ENCODE measurements around the gene ZNF462.

Gene ZNF462

DNA sequence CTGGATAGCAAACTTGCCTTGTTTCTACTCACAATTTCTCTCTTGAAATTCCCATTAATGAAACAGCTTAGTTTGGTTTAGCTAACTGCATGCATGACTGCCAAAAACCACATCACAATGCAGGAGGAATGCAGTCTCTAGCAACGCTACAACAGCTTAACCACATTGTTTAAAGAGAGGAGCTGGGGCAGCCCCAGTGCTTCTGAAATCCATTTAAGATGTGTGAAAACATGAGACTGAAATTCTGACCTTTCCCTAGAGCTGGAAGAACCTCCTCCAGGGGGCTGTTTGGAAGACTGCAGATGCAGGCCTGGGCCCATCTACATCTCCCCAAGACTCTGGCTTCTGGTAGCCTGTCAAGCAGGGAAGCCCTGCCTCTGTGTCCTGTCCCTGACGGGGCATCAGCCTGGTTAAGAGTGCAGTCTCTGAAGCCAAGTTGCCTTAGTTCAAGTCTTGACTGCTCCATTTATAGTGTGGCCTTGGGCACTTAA lies 157.1 kb downstream of the ZNF462 start:
- no peak for DNase-seq

DNA sequence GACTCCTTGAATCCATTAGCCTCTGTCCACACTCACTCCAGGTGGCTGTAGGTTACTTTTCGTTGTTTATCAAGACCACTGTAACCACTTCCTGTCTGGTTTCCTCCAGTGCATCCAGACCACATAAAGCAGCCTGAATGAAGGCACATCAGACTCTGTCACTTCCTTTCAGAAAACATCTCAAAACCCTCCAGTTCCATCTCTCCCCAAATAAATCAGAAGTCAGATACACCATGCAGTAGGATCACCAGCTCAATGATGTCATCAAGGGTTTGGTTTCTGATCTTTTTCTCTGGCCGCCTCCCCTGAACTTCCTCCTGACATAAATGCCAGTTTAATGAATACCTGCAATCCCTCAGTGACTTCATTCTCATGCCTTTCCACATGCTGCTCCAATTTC lies 161.2 kb downstream of the ZNF462 start:
- no peak for DNase-seq

DNA sequence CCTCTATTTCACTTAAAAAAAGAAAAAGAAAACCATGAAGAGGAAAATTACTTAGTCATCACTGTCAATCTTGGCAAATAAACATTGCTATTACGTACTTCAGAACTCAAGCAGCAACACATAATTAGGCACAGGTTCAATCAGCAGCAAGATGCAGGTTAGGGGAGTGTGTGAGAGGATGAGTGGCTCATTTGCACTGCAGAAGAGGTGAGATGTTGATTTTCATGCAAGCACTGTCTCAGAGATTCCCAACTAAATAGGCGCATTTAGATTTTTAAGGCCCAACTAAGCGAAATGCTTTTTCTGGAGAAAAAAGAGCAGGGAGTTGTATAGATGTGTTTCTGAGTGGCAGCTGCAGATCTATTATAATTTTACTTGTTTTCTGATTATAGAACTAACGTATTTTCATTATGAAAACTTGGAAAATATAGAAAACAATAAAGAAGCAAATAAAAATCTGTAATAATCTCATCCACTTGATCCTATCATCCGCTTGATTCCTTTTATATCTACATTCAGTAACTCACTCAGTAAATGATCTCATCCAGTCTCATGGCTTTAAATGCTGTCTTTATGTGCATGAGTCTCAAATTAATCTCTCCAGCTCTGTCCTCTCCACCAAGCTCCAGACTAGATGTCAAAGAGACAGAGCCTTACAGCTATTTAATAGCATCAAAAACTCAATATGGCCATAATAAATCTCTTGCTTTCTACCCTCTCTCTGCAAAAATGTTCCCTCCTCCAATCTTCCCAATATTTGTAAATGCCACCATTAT lies 162.5 kb downstream of the ZNF462 start:
- DNase-seq = no peak

DNA sequence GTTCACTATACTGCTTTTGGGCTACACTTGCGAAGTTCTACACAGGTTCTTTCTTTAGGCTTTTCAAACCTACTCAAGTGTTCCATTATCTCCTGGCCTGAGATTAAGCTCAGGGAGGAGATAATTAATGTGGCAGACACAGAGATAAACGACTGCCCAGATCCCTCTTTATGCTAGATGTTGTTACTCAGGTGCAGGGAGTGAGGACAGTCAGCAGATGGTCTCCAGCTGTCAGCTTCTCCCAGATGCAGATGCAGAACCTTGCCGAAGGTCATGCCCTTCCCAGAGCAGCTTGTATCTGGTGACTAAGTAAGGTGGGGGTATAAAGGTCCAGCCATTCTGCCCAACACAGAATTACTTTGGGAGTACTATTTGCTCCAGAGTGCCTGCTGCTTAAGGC lies 166.2 kb downstream of the ZNF462 start:
- DNase-seq = no peak

DNA sequence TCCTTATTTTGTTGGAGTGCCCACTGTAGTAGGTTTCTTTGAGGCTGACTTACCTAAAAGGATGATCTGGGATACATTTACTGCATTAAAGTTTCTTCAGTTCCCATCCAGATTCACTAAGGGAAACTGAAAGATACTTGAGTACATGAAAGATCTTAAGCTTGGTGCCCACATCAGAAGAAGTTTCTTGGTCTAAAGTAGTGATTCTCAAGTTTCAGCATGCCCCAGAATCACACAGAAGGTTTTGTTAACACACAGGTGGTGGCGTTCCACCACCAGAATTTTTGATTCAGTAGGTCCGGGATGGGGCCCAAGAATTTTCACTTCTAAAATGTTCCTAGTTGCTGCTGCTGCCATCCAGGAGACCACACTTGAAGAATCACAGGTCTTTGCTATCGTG lies 171.0 kb downstream of the ZNF462 start:
- DNase-seq = no peak

DNA sequence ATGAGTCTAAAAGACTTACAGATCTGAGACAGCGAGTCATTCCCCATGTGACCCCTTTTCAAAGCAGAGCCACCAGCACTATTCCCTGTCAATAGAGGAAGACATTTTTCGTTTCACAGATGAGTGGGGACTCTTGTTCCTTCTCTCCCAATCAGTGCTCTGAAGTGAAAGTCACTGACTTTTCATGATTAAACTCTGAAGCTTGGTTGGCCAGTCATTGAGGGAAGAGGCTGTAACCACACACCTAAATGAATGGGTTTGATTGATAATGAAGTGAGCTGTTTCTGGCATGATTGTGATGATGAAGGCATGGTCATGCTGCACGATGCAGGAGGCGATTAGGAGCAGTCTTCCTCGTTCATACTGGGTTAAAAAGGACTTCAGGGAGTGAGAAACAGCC lies 171.9 kb downstream of the ZNF462 start:
- no peak for DNase-seq

DNA sequence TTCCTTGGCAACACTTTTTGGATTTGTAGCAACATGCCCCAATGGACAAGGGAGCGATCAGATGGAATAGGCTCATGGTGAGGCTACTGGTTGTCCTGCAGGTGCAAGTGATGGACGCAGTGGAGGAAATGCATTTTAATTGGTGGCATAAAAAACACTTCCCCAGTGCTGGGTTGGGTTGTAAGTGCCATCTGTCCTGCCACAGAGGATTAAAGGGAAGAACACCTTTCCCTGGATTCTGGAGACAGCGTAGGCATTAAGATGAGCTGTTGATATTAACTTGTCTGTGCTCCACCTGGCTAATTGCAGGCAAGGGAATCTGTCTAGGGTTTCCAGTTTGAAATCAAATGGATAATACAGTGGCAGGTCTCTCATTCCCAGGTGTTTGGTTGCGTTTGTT lies 173.4 kb downstream of the ZNF462 start:
- DNase-seq = no peak

DNA sequence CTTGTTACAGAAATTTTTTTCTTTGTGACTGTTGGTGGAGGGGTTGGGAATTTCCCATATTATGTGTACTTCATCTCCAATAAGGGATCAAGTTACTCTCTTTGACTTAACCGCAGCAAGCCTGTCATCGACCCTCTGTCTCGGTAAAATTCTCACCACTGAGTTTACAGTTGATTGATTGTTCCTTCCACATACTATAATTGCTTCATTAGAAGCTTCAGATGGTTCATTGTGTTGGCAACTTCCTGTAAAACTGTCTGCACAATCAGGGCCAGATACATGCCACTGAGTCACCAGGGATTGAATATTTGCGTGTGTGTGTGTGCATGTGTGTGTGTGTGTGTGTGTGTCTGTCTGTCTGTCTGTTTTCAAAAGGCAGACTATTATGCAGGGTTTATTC lies 176.6 kb downstream of the ZNF462 start:
- DNase-seq = no peak

DNA sequence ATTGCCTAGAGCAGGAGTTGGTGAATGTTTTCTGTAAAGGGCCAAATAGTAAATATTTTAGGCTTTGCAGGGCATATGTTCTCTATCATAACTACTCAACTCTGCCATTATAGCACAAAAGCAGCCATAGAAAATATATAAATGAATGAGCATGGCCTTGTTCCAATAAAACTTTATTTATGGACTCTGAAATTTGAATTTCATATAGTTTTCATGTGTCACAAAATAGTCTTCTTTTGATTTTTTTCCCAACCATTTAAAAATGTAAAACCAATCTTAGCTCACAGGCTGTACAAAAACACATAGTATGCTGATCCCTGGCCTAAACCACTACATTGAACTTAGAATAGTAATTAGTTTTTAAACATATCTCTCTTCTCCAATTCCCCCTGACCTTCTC lies 179.6 kb downstream of the ZNF462 start:
- DNase-seq = no peak

DNA sequence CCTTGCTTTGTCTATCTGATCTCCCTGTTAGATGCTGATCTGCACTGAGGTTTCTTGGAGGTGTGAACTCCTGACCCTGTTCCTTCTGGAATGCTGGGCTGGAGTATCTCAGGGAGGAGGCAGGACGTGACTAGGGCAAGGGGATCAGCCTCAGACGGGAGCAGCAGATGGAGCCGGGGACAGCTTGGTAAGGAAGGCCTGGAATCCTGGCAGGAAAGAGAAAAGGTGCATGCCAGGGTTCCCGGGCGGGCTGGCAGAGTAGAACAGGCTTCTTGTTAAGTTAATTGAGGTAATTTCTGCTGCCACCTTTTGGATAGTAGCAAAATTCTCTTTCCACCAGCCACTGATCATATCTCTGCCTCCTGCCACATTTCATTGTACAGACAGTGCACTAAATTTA lies 180.9 kb downstream of the ZNF462 start:
- DNase-seq = no peak

DNA sequence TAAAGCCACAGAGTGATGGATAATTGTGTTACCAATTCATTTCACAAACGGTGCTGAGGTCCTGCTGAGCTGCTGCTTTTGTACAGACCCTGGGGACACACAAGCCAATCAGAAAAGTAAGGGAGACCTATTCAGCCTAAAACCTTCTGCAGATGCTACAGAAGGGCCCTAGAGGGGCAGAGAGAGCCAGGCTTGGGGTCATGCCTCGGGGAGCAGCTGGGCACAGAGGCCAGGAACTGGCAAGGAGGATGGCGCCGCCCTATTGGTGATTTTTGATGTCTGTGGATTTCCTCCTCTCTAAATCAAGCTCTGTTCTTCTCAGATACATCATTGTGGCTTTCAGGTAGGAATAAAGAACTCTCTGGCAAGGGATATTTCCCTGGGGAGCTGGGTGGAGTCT lies 181.9 kb downstream of the ZNF462 start:
- DNase-seq = peak; percentile 40

DNA sequence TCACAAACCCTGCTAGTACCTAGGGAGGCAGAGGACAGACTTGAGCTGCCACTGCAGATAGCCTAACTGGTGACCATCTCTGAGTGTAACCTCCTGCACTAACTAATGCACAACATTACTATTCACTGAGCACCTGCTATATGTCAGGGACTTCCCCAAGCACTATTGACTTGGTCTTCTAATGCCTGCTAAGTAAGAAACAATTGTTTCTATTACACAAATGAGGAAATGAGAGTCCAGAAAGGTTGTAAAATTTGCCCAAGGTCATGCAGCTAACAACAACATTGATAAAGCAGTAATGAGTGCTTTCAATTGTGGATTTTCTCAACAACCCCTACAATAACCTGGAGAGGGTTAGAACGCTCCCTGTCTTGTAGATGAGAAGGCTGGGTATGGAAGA lies 183.7 kb downstream of the ZNF462 start:
- no peak for DNase-seq

DNA sequence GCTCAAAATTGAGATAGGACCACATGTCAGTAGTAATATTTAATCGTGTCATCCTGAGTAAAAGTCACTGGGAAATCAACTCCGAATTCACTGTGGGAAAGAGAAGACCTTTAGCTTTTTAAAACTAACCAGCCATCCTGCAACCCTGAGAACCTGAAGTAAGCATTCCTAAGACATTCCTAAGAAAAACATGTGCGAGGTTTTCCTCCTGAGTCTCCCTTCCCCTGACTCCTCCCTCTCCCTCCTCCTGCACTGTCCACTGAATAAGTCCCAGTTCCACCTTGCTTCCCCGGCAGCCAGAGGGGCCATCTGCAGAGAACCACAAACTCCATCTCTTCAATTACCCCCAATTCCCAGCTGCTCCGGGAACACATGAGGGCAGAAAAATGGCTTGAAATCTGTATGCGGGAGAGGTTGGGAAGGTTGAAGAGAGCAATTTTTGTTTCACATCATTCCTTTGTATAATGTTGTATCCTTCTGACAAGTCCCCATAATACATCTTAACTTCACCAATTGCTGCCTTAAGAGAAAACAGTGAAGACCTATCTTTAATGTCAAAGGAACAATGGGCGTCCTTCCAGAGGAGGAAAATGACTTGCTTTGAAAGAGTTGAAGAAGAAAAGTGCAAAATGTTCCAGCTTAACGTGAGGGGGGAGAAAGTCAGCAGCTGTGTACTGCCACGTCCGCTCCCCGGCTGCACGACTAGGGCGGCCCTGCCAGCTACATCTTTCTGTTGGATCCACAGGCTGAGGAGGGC lies 186.3 kb downstream of the ZNF462 start:
- DNase-seq = no peak

DNA sequence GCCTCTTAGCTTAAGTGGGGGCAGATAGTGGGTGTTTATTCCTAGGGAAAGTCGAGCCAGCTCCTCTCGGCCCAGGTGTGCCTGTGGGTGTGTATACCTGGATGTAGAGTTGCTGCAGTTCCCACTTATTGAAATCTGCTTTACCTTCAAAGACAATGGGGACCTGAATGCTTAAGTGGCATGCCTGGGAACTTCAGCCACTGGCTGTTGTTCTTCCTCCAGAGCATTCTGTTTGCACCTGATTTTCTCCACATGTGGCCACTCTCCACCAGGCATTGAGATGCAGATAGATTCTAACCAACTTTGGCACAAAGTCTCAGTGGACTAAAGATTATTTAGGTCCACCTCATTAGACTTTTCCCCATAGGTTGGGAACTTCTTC lies 186.8 kb downstream of the ZNF462 start:
- DNase-seq = no peak

DNA sequence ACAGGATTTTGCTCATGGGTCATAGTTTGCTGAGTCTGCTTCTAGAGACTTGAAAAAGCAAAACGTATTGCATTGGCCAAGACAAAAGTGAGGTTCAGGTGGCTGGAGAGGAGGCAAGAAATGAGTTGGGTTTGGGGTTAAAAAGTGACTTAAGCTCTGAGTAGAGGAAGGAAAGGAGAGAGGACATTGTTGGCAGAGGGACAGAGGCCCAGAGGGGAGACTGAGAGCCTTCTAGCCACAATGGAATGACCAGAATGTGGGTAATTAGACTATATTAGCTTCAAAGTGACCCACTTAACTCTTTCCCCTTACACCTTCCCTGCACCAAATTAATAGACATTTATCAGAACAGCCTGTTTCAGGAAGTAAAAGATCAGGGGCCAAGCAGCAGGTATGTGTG lies 188.4 kb downstream of the ZNF462 start:
- DNase-seq = no peak

DNA sequence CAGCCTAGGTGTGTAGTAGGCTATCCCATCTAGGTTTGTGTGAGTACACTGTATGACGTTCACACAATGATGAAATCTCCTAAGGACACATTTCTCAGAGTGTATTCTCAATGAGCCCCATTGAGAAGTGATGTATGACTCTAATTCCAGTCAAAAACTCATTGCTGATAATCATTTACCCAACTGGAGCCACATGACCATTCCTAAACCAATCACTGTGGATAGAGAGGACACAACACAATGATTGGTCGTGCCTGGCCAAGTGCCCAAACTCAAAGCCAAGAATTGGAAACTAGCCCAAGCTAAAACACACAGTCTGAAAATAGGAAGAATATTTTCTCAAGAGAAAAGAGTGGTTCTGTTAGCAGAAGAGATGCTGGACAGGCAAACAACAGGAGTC lies 191.2 kb downstream of the ZNF462 start:
- DNase-seq = no peak

DNA sequence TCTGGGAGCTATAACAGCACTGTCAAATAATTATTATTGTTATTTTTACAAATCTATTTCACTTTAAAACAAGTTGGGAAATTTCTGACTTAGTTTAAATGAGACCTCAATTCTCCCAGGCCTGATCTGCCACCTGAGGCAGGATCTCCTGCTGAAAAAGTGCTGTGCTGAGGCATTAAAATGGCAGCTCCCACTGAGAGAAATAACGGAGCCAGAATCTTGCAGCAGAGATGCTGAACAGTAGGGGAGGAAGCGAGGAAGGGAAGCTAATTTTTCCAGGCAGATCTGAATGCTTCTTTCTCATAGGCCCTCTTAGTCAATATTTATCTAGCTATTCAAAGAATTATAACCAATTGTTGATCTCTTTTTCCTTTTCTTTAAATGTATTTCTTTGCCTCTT lies 196.3 kb downstream of the ZNF462 start:
- DNase-seq = no peak

DNA sequence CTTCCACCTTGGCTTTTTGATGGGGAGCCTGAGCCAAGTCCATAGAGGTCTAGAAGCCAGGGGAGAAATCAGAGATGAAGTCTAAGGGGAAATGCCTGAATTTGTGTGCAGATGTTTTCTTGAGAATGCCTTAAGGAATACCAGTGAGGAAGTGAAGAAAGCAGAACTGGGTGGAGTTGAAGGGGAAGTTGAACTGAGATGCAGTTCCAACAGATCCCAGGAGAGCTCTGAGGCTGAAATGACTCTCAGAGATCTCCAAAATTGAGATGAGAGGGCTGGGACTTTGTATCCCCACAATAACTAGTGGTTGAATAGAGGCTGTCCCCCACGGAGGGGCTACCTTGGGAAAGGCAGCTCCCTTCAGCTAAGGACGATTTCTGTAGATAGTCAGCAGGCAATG lies 197.1 kb downstream of the ZNF462 start:
- no peak for DNase-seq

All from stimulated activated CD8-positive, alpha-beta memory T cell treated with anti-CD3 and anti-CD28 coated beads, Interleukin-4, amount 100 ng/mL, for 48 hours (primary cell).